Naive thymus-derived CD4-positive, alpha-beta T cell (primary cell): Measurements from ENCODE around the gene FAAP100. TPM values are rescaled to one million over a fixed set of nuclear protein-coding genes. Genes with fewer than 3 reads are reported as not detected.

Experiments used
- ATAC-seq: fragments of 150-1000 bp; cut with Tn5 transposase; 2 replicates; pipeline ENCODE4 v1.10.0; 2021; ENCODE audit warnings: mild to moderate bottlenecking, moderate library complexity
- CTCF ChIA-PET: fragments of 350-600 bp; sonication (Branson Sonifier 250); formaldehyde crosslinking; loops from one replicate; lab custom pipeline; 2021; ENCODE audit warnings: antibody characterized with exemption; lab: Charles Lee
- POLR2A ChIA-PET: fragments of 350-600 bp; sonication (Branson Sonifier 250); formaldehyde crosslinking; loops from one replicate; lab custom pipeline; 2021; ENCODE audit warnings: antibody characterized with exemption, inconsistent platforms; lab: Charles Lee
- DNase-seq, 9 donors: peaks; one replicate each; pipeline versions ENCODE4 v3.0.0 to v3.0.0-alpha.2; 2020 to 2022; ENCODE audit warnings: mixed read lengths in 1 of 9
- H3K27ac ChIP-seq: one replicate; pipeline ENCODE4 v1.7.0; 2013; ENCODE audit warnings: mild to moderate bottlenecking, low read depth, low read length, moderate library complexity
- H3K27me3 ChIP-seq, 2 donors: one replicate each; pipeline ENCODE4 v1.7.0; 2013; ENCODE audit warnings: low read length in 2 of 2, mild to moderate bottlenecking in 2 of 2, moderate library complexity in 2 of 2; ENCODE audit not compliant: control insufficient read depth in 2 of 2, insufficient read depth in 2 of 2
- H3K36me3 ChIP-seq, 3 experiments: 1 replicate in 2 of 3; 2 replicates in 1 of 3; pipeline ENCODE4 v1.7.0; 2013; ENCODE audit warnings: low read length in 3 of 3, mild to moderate bottlenecking in 3 of 3, moderate library complexity in 1 of 3; ENCODE audit not compliant: insufficient read depth in 3 of 3, control insufficient read depth in 2 of 3
- H3K4me1 ChIP-seq, 2 donors: one replicate each; pipeline ENCODE4 v1.7.0; 2013; ENCODE audit warnings: low read length in 2 of 2, mild to moderate bottlenecking in 2 of 2, moderate library complexity in 1 of 2; ENCODE audit not compliant: control insufficient read depth in 2 of 2, insufficient read depth in 2 of 2
- H3K4me3 ChIP-seq: 2 replicates; pipeline ENCODE4 v1.7.0; 2013; ENCODE audit warnings: mild to moderate bottlenecking, low read length
- H3K9me3 ChIP-seq, 3 experiments: 1 replicate in 2 of 3; 2 replicates in 1 of 3; pipeline ENCODE4 v1.7.0; 2013; ENCODE audit warnings: low read length in 3 of 3; ENCODE audit not compliant: control insufficient read depth in 2 of 3
- H3K27ac Mint-ChIP-seq, 9 donors: one replicate each; pipeline ENCODE4 v1.8.0; 2020 to 2022; ENCODE audit warnings: mixed read lengths in 9 of 9, mild to moderate bottlenecking in 8 of 9, moderate library complexity in 5 of 9, inconsistent platforms in 2 of 9
- H3K27me3 Mint-ChIP-seq, 5 donors: one replicate each; pipeline ENCODE4 v1.8.0; 2021 to 2022; ENCODE audit warnings: mixed read lengths in 5 of 5, mild to moderate bottlenecking in 1 of 5
- H3K36me3 Mint-ChIP-seq, 5 donors: one replicate each; pipeline ENCODE4 v1.8.0; 2020 to 2022; ENCODE audit warnings: mixed read lengths in 5 of 5, mild to moderate bottlenecking in 3 of 5, inconsistent platforms in 1 of 5
- H3K4me1 Mint-ChIP-seq, 7 donors: one replicate each; pipeline ENCODE4 v1.8.0; 2020 to 2022; ENCODE audit warnings: mixed read lengths in 7 of 7, mild to moderate bottlenecking in 3 of 7, inconsistent platforms in 1 of 7
- H3K4me3 Mint-ChIP-seq, 10 donors: one replicate each; pipeline ENCODE4 v1.8.0; 2020 to 2022; ENCODE audit warnings: mild to moderate bottlenecking in 10 of 10, mixed read lengths in 10 of 10, moderate library complexity in 6 of 10, inconsistent platforms in 2 of 10
- H3K9me3 Mint-ChIP-seq, 11 donors: one replicate each; pipeline ENCODE4 v1.8.0; 2020 to 2022; ENCODE audit warnings: mixed read lengths in 11 of 11, mild to moderate bottlenecking in 4 of 11, inconsistent platforms in 1 of 11, moderate library complexity in 1 of 11
- intact Hi-C, 2 donors: fragments of 100-400 bp; cut with micrococcal nuclease; formaldehyde crosslinking; loops; one replicate each; pipeline ENCODE4 v1.15.1; 2023
- polyA plus RNA-seq, 2 donors: library from polyadenylated mRNA; unstranded; fragments of 300-500 nt; fragmentation: Illumina TruSeq; gene quantifications; one replicate each; pipeline ENCODE4 v1.2.3, GENCODE V29; 2021
- total RNA-seq, 6 experiments: library from RNA in 5 of 6; stranded (reverse) in 5 of 6; gene quantifications; 1 replicate in 5 of 6; 2 replicates in 1 of 6; pipeline ENCODE4 v1.2.3 and lab custom pipeline; 2021 to 2026

Gene FAAP100
- total and polyA plus RNA-seq, 7 experiments from 2014 or later, result 9.0 to 57.0 (median 37.7) TPM

DNA sequence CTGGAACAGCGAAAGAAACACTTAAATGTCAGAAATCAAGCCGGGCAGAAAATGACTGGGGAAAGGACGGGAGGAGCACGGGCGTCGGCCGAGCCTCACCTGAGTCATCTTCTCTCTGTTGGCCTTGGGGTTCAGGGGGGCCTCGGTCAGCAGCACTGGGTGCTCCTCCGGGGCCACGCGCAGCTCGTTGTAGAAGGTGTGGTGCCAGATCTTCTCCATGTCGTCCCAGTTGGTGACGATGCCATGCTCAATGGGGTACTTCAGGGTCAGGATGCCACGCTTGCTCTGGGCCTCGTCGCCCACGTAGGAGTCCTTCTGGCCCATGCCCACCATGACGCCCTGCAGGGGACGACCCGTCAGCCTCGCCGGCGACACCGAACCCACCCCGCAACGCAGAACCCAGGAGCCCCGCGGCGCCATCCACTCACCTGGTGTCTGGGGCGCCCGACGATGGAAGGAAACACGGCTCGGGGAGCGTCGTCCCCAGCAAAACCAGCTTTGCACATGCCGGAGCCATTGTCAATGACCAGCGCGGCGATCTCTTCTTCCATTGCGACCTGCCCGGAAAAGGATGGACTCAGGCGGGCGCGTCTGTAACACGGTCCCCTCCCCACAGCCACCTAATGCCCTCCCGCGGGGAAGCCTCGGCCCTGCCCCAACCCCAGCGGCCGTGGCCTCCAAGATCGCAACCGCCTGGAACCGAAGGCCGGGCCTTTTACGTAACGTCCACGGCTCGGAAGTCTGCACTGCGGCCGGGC lies 40.2 kb downstream of the FAAP100 start:
- Mint-ChIP-seq H3K27ac (peak overlapping the region; percentile 92 to 99 (median 95)), H3K9me3 (peaks cover 0 to 19% (median 0%) of the 10 kb centered on the region in 11 donors), H3K4me3 (peak overlapping the region; percentile 91 to 100 (median 98)), H3K27me3 (peaks cover 0 to 7% (median 0%) of the 10 kb centered on the region in 5 donors), H3K4me1 (peaks cover 26 to 56% (median 51%) of the 10 kb centered on the region in 7 donors), H3K36me3 (peaks cover 10 to 45% (median 34%) of the 10 kb centered on the region in 5 donors)
- ATAC-seq (no peak), DNase-seq (peak in 6 of 9 donors; percentile 35 to 56 (median 46))
- H3K27me3 ChIP-seq, result no peaks in the 10 kb centered on the region
- peaks cover 12 to 30% of the 10 kb centered on the region in 2 donors for H3K4me1 ChIP-seq
- H3K4me3 ChIP-seq, result peak overlapping the region; percentile 77
- ChIA-PET CTCF (interaction anchor here (0.7 to 1.6 kb wide), 2 partner anchors 25 to 27 kb away, joined by 3 read pairs; no protein-coding TSS in a partner anchor), POLR2A (interaction anchor here (0.7 to 7.5 kb wide), 14 partner anchors 7 to 417 kb away, joined by 3 to 65 read pairs (median 4); partner anchors contain the start of genes ARL16, CEP131 and FAAP100)
- intact Hi-C loops, result loop anchor here (1.0 to 10.0 kb wide), 11 partner anchors 25 to 1700 kb away; partner anchors contain the start of genes ARL16 (in 2 of the 2), BAHCC1 (in 2 of the 2), HGS (in 2 of the 2) and P4HB (in 2 of the 2)
- H3K9me3 ChIP-seq, result no peaks in the 10 kb centered on the region
- H3K27ac ChIP-seq, result peak overlapping the region; percentile 68
- H3K36me3 ChIP-seq, result peaks cover 19 to 34% (median 22%) of the 10 kb centered on the region in 3 experiments

DNA sequence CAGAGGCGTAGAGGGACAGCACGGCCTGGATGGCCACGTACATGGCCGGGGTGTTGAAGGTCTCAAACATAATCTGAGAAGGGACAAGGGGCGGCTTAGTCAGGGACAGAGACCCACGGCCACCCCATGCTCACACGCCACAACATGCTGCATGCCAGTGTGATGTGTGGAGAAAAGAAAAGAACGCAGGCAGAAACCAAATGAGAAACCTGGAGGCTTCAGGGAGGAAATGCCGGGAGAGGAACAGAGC lies 40.7 kb downstream of the FAAP100 start:
- peaks cover 12 to 29% of the 10 kb centered on the region in 2 donors for H3K4me1 ChIP-seq
- Mint-ChIP-seq H3K27me3 (peaks cover 0 to 7% (median 0%) of the 10 kb centered on the region in 5 donors), H3K4me3 (peak overlapping the region; percentile 91 to 100 (median 98)), H3K27ac (peak overlapping the region; percentile 92 to 99 (median 95)), H3K4me1 (peaks cover 26 to 52% (median 48%) of the 10 kb centered on the region in 7 donors), H3K36me3 (peaks cover 10 to 45% (median 34%) of the 10 kb centered on the region in 5 donors), H3K9me3 (peaks cover 0 to 19% (median 0%) of the 10 kb centered on the region in 11 donors)
- no peaks in the 10 kb centered on the region for H3K27me3 ChIP-seq
- H3K27ac ChIP-seq, result peak overlapping the region; percentile 68
- ChIA-PET POLR2A (interaction anchor here (0.7 to 7.5 kb wide), 16 partner anchors 8 to 493 kb away, joined by 3 to 65 read pairs (median 4); partner anchors contain the start of genes ARL16, CEP131, FAAP100 and NDUFAF8), CTCF (interaction anchor here (0.7 to 1.6 kb wide), 2 partner anchors 25 to 27 kb away, joined by 3 read pairs; no protein-coding TSS in a partner anchor)
- H3K9me3 ChIP-seq, result no peaks in the 10 kb centered on the region
- peaks cover 19 to 34% (median 22%) of the 10 kb centered on the region in 3 experiments for H3K36me3 ChIP-seq
- ATAC-seq (no peak), DNase-seq (peak in 2 of 9 donors; percentile 20 to 25)
- peak overlapping the region; percentile 77 for H3K4me3 ChIP-seq
- intact Hi-C loops, result loop anchor here (5.0 to 10.0 kb wide), 6 partner anchors 114 to 1699 kb away; partner anchors contain the start of genes ARL16 (in 2 of the 2), BAHCC1 (in 2 of the 2), HGS (in 2 of the 2) and CCDC137 (in 1 of the 2)

DNA sequence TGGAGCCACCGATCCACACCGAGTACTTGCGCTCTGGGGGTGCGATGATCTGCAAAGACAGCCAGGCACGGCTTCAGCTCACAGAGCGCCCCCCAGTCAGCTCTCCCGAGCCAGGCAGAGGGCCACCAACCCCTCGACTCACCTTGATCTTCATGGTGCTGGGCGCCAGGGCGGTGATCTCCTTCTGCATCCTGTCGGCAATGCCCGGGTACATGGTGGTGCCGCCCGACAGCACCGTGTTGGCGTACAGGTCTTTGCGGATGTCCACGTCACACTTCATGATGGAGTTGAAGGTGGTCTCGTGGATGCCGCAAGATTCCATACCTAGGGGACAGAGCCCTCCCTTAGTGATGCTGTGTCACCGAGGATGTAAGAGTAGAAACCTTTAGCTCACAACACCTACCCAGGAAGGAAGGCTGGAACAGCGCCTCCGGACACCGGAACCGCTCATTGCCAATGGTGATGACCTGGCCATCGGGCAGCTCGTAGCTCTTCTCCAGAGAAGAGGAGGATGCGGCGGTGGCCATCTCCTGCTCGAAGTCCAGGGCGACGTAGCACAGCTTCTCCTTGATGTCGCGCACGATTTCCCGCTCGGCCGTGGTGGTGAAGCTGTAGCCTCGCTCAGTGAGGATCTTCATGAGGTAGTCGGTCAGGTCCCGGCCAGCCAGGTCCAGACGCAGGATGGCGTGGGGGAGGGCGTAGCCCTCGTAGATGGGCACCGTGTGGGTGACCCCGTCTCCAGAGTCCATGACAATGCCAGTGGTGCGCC lies 41.2 kb downstream of the FAAP100 start:
- Histone ChIP-seq H3K36me3 (peaks cover 19 to 34% (median 22%) of the 10 kb centered on the region in 3 experiments), H3K4me3 (peak overlapping the region; percentile 77), H3K4me1 (peaks cover 12 to 23% of the 10 kb centered on the region in 2 donors), H3K27me3 (no peaks in the 10 kb centered on the region), H3K27ac (peak overlapping the region; percentile 68), H3K9me3 (no peaks in the 10 kb centered on the region)
- DNase-seq (peak in 7 of 9 donors; percentile 31 to 69 (median 60)), ATAC-seq (no peak)
- ChIA-PET CTCF (interaction anchor here (1.6 kb wide), 1 partner anchor 26 kb away, joined by 3 read pairs; no protein-coding TSS in a partner anchor), POLR2A (interaction anchor here (0.5 to 7.5 kb wide), 20 partner anchors 8 to 1160 kb away, joined by 3 to 65 read pairs (median 4); partner anchors contain the start of genes ARL16, FAAP100, HGS and NDUFAF8)
- peaks cover 0 to 7% (median 0%) of the 10 kb centered on the region in 5 donors for H3K27me3 Mint-ChIP-seq
- intact Hi-C loops, result loop anchor here (5.0 to 10.0 kb wide), 6 partner anchors 114 to 1699 kb away; partner anchors contain the start of genes ARL16 (in 2 of the 2), BAHCC1 (in 2 of the 2), HGS (in 2 of the 2) and CCDC137 (in 1 of the 2)
- peaks cover 26 to 47% (median 42%) of the 10 kb centered on the region in 7 donors for H3K4me1 Mint-ChIP-seq
- H3K27ac Mint-ChIP-seq, result peak overlapping the region; percentile 92 to 99 (median 95)
- peaks cover 0 to 19% (median 0%) of the 10 kb centered on the region in 11 donors for H3K9me3 Mint-ChIP-seq
- peak overlapping the region; percentile 91 to 100 (median 98) for H3K4me3 Mint-ChIP-seq
- H3K36me3 Mint-ChIP-seq, result peaks cover 10 to 45% (median 34%) of the 10 kb centered on the region in 5 donors

DNA sequence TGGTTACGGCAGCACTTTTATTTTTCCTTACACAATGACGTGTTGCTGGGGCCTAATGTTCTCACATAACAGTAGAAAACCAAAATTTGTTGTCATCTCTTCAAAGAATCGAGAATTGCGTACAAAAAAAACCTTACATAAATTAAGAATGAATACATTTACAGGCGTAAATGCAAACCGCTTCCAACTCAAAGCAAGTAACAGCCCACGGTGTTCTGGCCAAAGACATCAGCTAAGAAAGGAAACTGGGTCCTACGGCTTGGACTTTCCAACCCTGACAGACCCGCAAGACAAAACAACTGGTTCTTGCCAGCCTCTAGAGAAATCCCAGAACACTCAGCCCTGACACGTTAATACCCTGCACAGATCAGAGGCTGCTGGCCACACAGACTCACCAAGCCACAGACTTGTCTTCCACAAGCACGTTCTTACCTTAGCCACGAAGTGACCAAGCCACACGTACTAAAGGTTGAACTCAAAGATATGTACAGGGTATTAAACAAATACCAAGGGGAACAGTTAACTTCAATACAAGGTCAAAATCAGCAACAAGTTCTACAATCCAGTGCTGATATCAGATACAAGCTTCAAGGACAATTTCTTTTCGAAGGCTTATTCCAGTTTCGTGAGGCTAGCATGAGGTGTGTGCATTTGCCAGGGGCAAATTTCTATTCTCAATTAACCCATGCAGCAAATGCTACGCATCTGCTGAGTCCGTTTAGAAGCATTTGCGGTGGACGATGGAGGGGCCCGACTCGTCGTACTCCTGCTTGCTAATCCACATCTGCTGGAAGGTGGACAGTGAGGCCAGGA lies 42.0 kb downstream of the FAAP100 start:
- H3K27me3 ChIP-seq, result no peaks in the 10 kb centered on the region
- Mint-ChIP-seq H3K36me3 (peaks cover 10 to 43% (median 34%) of the 10 kb centered on the region in 5 donors), H3K4me3 (peak overlapping the region; percentile 91 to 100 (median 98)), H3K9me3 (peaks cover 0 to 19% (median 0%) of the 10 kb centered on the region in 11 donors), H3K4me1 (peaks cover 24 to 41% (median 37%) of the 10 kb centered on the region in 7 donors), H3K27me3 (peaks cover 0 to 10% (median 0%) of the 10 kb centered on the region in 5 donors), H3K27ac (peak overlapping the region; percentile 92 to 99 (median 95))
- peak in 4 of 9 donors; percentile 22 to 53 (median 39) for DNase-seq
- H3K4me1 ChIP-seq, result peaks cover 12 to 16% of the 10 kb centered on the region in 2 donors
- intact Hi-C loops, result loop anchor here (5.0 to 10.0 kb wide), 6 partner anchors 113 to 1698 kb away; partner anchors contain the start of genes ARL16 (in 2 of the 2), BAHCC1 (in 2 of the 2), HGS (in 2 of the 2) and CCDC137 (in 1 of the 2)
- POLR2A ChIA-PET, result interaction anchor here (0.5 to 7.5 kb wide), 20 partner anchors 8 to 1159 kb away, joined by 3 to 65 read pairs (median 4); partner anchors contain the start of genes ARL16, FAAP100, HGS and MRPL12
- H3K36me3 ChIP-seq, result peaks cover 19 to 34% (median 22%) of the 10 kb centered on the region in 3 experiments
- CTCF ChIA-PET, result interaction anchor here (1.6 kb wide), 1 partner anchor 26 kb away, joined by 3 read pairs; no protein-coding TSS in a partner anchor
- no peaks in the 10 kb centered on the region for H3K9me3 ChIP-seq
- H3K4me3 ChIP-seq, result peak overlapping the region; percentile 77
- ATAC-seq, result no peak
- H3K27ac ChIP-seq, result peak overlapping the region; percentile 68
